HepG2 (cell line): ENCODE results near the gene BHLHE23. TPM values are rescaled to one million over a fixed set of nuclear protein-coding genes. Genes with fewer than 3 reads are reported as not detected.

Source experiments
- ATAC-seq: fragments of 200-7000 bp; cut with Tn5 transposase; 3 replicates; pipeline ENCODE4 v1.9.1; 2020; ENCODE audit warnings: mild to moderate bottlenecking, moderate library complexity
- BruUV-seq: library from RNA; stranded (reverse); fragments of 400-500 nt; replicated peaks from 2 replicates; lab custom pipeline; 2021; lab: Mats Ljungman, UMichigan
- CTCF ChIA-PET: fragments of 300-600 bp; formaldehyde crosslinking; extraction: SDS; loops from one replicate; lab custom pipeline; 2021; ENCODE audit warnings: low total read pairs, inconsistent platforms, low intra/inter-chr PET ratio; lab: Yijun Ruan, JAX
- POLR2A ChIA-PET: fragments of 350-600 bp; sonication (Branson Sonifier 250); formaldehyde crosslinking; loops from one replicate; lab custom pipeline; 2020; ENCODE audit warnings: antibody characterized with exemption, inconsistent platforms; lab: Yijun Ruan, JAX
- DNase-seq: peaks from one replicate; pipeline ENCODE4 v3.0.0-alpha.2; 2015; ENCODE audit warnings: low spot score
- FAIRE-seq: peaks from 3 replicates; lab custom pipeline; 2011; peaks lifted over from hg19 to GRCh38; lab: Jason Lieb, UNC
- H2AFZ ChIP-seq: one replicate; pipeline ENCODE4 v1.6.1; 2011; ENCODE audit warnings: low read length, inconsistent platforms
- H3K27ac ChIP-seq: fragments of 300-600 bp; 3 replicates; pipeline ENCODE4 v1.8.0; 2011; ENCODE audit warnings: mixed run types, mild to moderate bottlenecking, mixed read lengths, low read length, inconsistent platforms; ENCODE audit not compliant: insufficient read depth; ENCODE audit errors: extremely low read length
- H3K27me3 ChIP-seq, 2 experiments: fragments of 200-600 bp in 1 of 2; 2 replicates in 1 of 2; 3 replicates in 1 of 2; pipeline versions ENCODE4 v1.6.0 to v1.8.0; 2011; ENCODE audit warnings: low read length in 2 of 2, mild to moderate bottlenecking in 2 of 2, moderate library complexity in 2 of 2, inconsistent platforms in 1 of 2; ENCODE audit not compliant: insufficient read depth in 2 of 2, control insufficient read depth in 1 of 2
- H3K36me3 ChIP-seq, 2 experiments: fragments of 200-600 bp in 1 of 2; replicated peaks in 1 of 2; 2 replicates in 1 of 2; 3 replicates in 1 of 2; pipeline versions ENCODE4 v1.5.1 to v1.8.0; 2011; ENCODE audit warnings: low read length in 2 of 2, inconsistent platforms in 1 of 2; ENCODE audit not compliant: insufficient read depth in 2 of 2, control insufficient read depth in 1 of 2
- H3K4me1 ChIP-seq: 2 replicates; pipeline ENCODE4 v1.5.1; 2012; ENCODE audit warnings: low read length, inconsistent platforms; ENCODE audit not compliant: insufficient read depth
- H3K4me2 ChIP-seq: 2 replicates; pipeline ENCODE4 v1.6.0; 2011; ENCODE audit warnings: low read depth, low read length, inconsistent platforms
- H3K4me3 ChIP-seq, 3 experiments: fragments of 200-600 bp in 1 of 3; sonication (generic), shearing (Covaris generic) in 1 of 3; replicated peaks in 1 of 3; 2 replicates each; pipeline ENCODE4 v1.5.1; 2011 to 2016; ENCODE audit warnings: low read length in 3 of 3, inconsistent platforms in 2 of 3, low read depth in 2 of 3, mild to moderate bottlenecking in 2 of 3, control low read depth in 1 of 3, mixed read lengths in 1 of 3; ENCODE audit not compliant: insufficient read depth in 1 of 3
- H3K79me2 ChIP-seq: one replicate; pipeline ENCODE4 v1.6.1; 2011; ENCODE audit warnings: low read length, inconsistent platforms; ENCODE audit not compliant: insufficient read depth
- H3K9ac ChIP-seq: 2 replicates; pipeline ENCODE4 v1.6.0; 2011; ENCODE audit warnings: mild to moderate bottlenecking, low read depth, low read length, inconsistent platforms; ENCODE audit not compliant: insufficient read depth
- H3K9me3 ChIP-seq: 2 replicates; pipeline ENCODE4 v1.5.1; 2012; ENCODE audit warnings: mild to moderate bottlenecking, low read length
- H4K20me1 ChIP-seq: 2 replicates; pipeline ENCODE4 v1.6.0; 2011; ENCODE audit warnings: inconsistent platforms, mild to moderate bottlenecking, low read length, moderate library complexity; ENCODE audit not compliant: insufficient read depth
- POLR2AphosphoS5 ChIP-seq: IDR thresholded peaks from 2 replicates; pipeline ENCODE4 v1.6.1; 2012; ENCODE audit warnings: low read depth, low read length
- RAD21 ChIP-seq: fragments of 450-650 bp; formaldehyde crosslinking; IDR thresholded peaks from 2 replicates; pipeline ENCODE4 v1.5.0; 2020; ENCODE audit warnings: mild to moderate bottlenecking
- RBM22 ChIP-seq: fragments of 200-400 bp; formaldehyde crosslinking; optimal IDR thresholded peaks from 2 replicates; pipeline ENCODE3; 2017; ENCODE audit warnings: mild to moderate bottlenecking, low read length, moderate library complexity
- ZFP36L1 ChIP-seq: sonication (generic); formaldehyde crosslinking; IDR thresholded peaks from 2 replicates; pipeline ENCODE4 v1.8.0; 2022; ENCODE audit warnings: mild to moderate bottlenecking, missing genetic modification reagents, moderate library complexity
- ZNF20 ChIP-seq: sonication (generic); formaldehyde crosslinking; IDR thresholded peaks from 2 replicates; pipeline ENCODE4 v1.4.0; 2020; ENCODE audit warnings: mild to moderate bottlenecking, moderate library complexity, missing genetic modification reagents
- WGBS: methylation state at CpG from one replicate; pipeline ENCODE4 v1.1.6; 2017; ENCODE audit warnings: low lambda C conversion rate; 5-methylcytosine and 5-hydroxymethylcytosine counted together
- in situ Hi-C: cut with HindIII; loops from 2 replicates; pipeline ENCODE4 v1.10.0; 2017; ENCODE audit warnings: low pct_unique_long_range_greater_than_20kb; ENCODE audit not compliant: extremely low pct_ligation_motif_present
- intact Hi-C: fragments of 100-400 bp; cut with micrococcal nuclease; formaldehyde crosslinking; loops from one replicate; pipeline ENCODE4 v1.10.0; 2022; ENCODE audit not compliant: unreplicated experiment
- polyA plus RNA-seq, 8 experiments: library from polyadenylated mRNA; depleted of rRNA in 3 of 8; stranded (reverse) in 7 of 8; unstranded in 1 of 8; fragments of >200 nt; fragmentation: Illumina TruSeq in 4 of 8; extraction: Trizol in 4 of 8; gene quantifications; 2 replicates each; pipeline versions ENCODE4 v1.2.1 to v1.2.3, GENCODE V29; 2011 to 2016; ENCODE audit warnings: low read depth in 4 of 8, missing spikeins in 1 of 8, mixed read lengths in 1 of 8; ENCODE audit not compliant: insufficient read depth in 1 of 8
- total RNA-seq, 5 experiments: library from RNA; depleted of rRNA; stranded (reverse); fragments of >200 nt; fragmentation: Illumina TruSeq; extraction: Trizol; gene quantifications; 2 replicates each; pipeline ENCODE4 v1.2.3, GENCODE V29; 2016; ENCODE audit warnings: low read depth in 1 of 5
- TF ChIP-seq, protein P1 (sequence below): sonication (generic); formaldehyde crosslinking; IDR thresholded peaks from 2 replicates; pipeline ENCODE4 v1.4.0; 2020; ENCODE audit warnings: mild to moderate bottlenecking, missing genetic modification reagents
- TF ChIP-seq, protein P2 (sequence below): sonication (generic); formaldehyde crosslinking; IDR thresholded peaks from 2 replicates; pipeline ENCODE4 v1.4.0; 2020; ENCODE audit warnings: mild to moderate bottlenecking, missing genetic modification reagents

The BHLHE23 gene
- total and polyA plus RNA-seq, 2 of the 13 experiments (the other 11 are each of a cell fraction or from before 2014, with no cell fraction given), result not detected

DNA sequence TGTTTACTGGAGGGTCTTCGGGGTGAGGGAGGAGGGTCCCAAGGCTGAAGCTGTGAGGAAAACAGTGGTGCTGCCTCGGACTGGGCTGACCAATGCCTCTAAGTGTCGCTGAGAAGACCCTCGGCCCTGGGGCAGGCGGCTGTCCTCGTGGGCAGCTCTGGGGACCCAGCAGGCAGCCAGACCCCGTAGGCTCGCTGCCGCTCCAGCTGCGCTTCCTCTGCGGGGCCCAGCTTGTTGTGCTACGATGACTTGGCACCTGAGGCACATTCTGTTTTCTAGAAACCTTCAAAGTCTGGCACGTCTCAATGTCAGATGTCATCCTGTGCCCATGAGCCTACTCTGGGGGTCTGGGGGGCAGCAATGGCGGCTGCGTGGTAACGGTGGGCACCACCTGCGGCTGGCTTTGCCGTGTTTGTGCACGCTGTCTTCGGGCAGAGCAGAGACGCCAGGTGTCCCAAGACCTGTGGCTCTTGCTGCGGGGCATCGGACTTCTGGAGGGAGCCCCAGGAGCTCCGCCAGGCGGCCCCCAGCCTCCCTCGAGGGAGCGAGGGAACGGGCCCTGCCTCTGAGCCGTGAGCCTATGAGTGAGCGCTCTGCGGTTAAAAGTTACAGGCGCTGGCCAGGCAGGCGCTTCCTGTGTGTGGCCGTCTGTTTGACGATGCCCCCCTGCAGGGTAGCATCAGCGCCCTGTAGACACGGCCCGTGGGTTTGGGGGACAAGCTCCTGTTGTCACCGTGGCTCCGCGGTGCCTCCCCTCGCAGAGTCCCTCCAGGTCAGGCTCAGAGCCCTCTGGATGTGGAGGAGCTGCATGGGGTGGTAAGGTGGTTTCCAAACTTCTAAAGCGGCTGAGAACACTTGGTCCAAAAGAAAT lies 47.4 kb downstream of the BHLHE23 start (continued):
- TF ChIP-seq RBM22 (peak; percentile 72), ZFP36L1 (CRISPR knock-in tag) (no peak)
- TF ChIP-seq, protein P1, sequence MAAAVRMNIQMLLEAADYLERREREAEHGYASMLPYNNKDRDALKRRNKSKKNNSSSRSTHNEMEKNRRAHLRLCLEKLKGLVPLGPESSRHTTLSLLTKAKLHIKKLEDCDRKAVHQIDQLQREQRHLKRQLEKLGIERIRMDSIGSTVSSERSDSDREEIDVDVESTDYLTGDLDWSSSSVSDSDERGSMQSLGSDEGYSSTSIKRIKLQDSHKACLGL, result 0 out of 2 replicates have a peak, but pooled peaks have one; percentile 0

DNA sequence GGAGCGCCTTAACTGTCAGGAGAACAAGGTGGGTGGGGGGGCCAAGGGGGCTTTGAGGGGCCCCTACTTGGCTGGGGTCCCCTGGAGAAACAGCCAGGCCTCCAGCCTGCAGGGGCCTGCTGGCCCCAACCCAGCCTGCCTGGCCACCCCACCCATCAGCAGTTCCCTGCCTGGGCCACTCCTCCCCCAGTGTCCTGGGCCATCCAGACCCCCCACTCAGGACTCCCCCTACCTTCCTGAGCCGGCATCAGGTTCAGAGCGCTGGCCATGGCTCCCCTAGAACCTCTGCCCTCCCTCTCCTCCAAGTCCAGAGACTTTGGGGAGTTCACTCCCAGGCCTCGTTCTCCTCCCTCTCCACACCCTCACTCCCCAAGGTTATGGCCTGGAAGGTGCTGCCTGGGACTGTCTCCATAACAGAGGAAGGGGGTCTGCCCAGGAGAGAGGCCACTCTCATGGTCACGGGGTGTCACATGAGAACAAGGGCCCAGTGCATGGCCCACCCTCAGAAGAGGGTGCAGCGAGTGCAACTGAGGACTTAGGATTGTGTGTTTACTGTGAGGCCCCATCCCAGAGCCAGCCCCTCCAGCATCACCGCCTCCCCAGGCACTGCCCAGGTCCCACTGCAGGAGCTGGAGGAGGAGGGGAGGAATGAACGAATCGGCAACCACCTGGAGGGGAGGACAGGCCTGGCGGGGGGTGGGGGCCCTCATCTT lies 48.2 kb downstream of the BHLHE23 start:
- Histone ChIP-seq H3K4me2 (no peak overlapping the region), H3K36me3 (peaks cover 59 to 73% of the 10 kb centered on the region in 2 experiments), H3K79me2 (peaks cover 39% of the 10 kb centered on the region), H2AFZ (no peak overlapping the region), H3K9me3 (no peaks in the 10 kb centered on the region), H3K27me3 (no peaks in the 10 kb centered on the region), H3K27ac (no peak overlapping the region), H3K4me1 (peaks cover 45% of the 10 kb centered on the region), H3K9ac (no peak overlapping the region), H3K4me3 (no peak overlapping the region), H4K20me1 (peaks cover 57% of the 10 kb centered on the region)
- DNase-seq (no peak), FAIRE-seq (no peak), ATAC-seq (no peak)
- BruUV-seq, result no TSS peak
- POLR2A ChIA-PET, result interaction anchor here (1.0 to 1.1 kb wide), 2 partner anchors 12 to 20 kb away, joined by 3 read pairs; no protein-coding TSS in a partner anchor
- intact Hi-C loops (no loop called here), in situ Hi-C loops (no loop called here)
- WGBS, result 98% methylated on average over 10 of the region's 10 CpGs
- CTCF ChIA-PET, result no interaction called here
- no peak for TF ChIP-seq ZNF20 (CRISPR knock-in tag)
- peak; percentile 12; the same call in 1 of the 2 replicates for TF ChIP-seq RAD21 (CRISPR knock-in tag)
- peak; percentile 19; the same call in 1 of the 2 replicates for TF ChIP-seq POLR2AphosphoS5
- TF ChIP-seq, protein P2, sequence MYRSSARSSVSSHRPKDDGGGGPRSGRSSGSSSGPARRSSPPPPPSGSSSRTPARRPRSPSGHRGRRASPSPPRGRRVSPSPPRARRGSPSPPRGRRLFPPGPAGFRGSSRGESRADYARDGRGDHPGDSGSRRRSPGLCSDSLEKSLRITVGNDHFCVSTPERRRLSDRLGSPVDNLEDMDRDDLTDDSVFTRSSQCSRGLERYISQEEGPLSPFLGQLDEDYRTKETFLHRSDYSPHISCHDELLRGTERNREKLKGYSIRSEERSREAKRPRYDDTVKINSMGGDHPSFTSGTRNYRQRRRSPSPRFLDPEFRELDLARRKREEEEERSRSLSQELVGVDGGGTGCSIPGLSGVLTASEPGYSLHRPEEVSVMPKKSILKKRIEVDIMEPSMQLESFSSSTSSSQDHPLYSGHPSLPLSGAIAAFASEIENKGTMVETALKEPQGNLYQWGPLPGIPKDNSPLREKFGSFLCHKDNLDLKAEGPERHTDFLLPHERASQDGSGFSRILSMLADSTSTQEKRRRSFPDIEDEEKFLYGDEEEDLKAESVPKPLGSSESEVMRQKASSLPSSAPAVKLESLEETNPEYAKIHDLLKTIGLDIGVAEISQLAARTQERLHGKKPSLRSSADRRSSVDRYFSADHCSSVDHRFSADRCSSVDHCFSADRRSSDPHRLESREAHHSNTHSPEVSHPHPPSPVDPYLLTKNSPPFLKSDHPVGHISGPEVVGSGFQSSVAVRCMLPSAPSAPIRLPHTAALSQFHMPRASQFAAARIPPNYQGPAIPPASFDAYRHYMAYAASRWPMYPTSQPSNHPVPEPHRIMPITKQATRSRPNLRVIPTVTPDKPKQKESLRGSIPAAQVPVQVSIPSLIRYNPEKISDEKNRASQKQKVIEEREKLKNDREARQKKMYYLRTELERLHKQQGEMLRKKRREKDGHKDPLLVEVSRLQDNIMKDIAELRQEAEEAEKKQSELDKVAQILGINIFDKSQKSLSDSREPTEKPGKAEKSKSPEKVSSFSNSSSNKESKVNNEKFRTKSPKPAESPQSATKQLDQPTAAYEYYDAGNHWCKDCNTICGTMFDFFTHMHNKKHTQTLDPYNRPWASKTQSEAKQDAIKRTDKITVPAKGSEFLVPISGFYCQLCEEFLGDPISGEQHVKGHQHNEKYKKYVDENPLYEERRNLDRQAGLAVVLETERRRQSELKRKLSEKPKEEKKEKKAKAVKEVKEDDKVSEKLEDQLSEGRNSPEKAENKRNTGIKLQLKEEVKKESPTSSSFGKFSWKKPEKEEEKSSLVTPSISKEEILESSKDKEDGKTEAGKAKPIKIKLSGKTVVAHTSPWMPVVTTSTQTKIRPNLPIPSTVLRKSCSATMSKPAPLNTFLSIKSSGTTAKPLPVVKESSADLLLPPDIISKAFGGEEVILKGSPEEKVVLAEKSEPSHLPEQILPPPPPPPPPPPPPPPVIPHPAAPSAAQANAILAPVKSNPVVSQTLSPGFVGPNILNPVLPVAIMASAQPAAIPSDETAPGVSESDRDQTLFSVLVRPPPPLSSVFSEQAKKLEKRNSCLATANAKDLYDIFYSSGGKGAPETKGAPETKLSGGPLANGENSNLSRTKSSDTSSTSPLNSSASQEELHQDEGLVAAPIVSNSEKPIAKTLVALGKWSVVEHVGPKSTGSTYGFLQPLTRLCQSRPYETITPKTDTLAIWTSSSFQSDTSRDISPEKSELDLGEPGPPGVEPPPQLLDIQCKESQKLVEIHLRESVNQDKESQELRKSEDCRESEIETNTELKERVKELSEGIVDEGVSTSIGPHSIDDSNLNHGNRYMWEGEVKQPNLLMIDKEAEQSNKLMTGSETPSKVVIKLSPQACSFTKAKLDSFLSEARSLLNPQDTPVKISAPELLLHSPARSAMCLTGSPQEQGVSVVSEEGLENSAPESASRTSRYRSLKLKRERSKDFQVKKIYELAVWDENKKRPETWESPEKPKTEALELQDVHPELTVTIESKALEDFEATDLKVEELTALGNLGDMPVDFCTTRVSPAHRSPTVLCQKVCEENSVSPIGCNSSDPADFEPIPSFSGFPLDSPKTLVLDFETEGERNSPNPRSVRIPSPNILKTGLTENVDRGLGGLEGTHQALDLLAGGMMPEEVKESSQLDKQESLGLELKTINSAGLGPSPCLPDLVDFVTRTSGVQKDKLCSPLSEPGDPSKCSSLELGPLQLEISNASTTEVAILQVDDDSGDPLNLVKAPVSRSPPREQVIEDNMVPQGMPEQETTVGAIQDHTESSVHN (CRISPR knock-in tag), result 0 out of 2 replicates have a peak, but pooled peaks have one; percentile 47
